ENCODE data around the gene PRKCA.
"Not testable (repeated sequence)": the region's sequence is repeated elsewhere in the genome, so short reads cannot be mapped to it uniquely, and the experiment has no call there.

Gene PRKCA

GRCh38 chr17:66331038-66331816 is 28.8 kb downstream of the PRKCA start:
- no peak for DNase-seq

- DNase-seq: no peak
These were observed 33.4 kb downstream of the PRKCA start for GRCh38 chr17:66335797-66336196.

DNA sequence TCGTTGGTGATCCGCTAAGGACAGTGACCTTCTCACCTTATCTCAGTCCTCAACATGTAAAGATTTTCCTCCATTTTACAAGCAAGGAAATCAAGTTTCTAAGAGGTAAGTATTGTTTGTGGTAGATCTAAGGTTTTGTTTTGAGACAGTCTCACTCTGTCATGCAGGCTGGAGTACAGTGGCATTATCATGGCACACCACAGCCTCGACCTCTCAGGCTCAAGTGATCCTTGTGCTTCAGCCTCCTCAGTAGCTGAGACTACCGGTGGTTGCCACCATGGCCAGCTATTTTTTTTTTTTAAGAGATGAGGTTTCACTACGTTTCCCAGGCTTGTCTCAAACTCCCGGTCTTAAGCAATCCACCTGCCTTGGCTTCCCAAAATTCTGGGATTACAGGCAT is 34.9 kb downstream of the PRKCA start:
- DNase-seq: no peak

- no peak for DNase-seq
These were observed 35.6 kb downstream of the PRKCA start for GRCh38 chr17:66337866-66338485.

DNA sequence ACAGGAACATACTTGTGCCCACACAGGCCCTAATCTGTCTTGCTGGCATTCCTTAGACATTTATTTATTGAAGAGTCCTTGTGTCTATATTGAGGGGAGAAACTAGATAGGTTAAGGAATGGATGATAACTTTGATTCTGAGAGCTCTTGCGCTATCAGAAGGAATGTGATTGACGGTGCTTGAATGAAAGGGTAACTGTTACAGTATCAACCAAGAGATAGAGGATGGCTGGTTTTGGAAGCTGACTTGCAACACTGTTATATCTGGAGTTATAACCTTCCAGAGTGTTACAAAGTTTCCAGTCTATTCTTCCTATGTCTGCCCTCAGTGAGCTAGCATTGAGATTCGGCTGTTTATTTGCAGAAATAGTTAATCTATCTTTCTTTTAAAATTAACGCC is 36.5 kb downstream of the PRKCA start:
- DNase-seq: no peak

DNA sequence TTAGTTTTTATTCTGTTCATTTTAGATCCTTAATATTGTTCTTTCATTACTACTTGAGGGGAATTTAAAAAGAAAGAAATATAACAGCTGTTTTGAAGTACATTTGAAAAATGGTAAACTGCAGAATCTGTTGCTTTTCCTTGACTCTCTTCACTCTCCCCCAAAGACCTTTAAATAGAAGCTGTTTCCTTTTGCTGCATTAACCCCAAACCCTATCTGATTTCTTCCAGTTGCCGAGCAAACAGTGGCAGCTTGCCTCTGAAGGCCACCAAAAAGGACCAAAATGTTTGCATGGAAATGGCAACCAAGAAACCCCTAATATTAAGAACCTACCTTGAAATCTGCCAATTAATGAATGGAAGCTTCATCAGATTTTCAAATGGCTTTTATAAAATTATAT is 37.1 kb downstream of the PRKCA start:
- DNase-seq: no peak

DNA sequence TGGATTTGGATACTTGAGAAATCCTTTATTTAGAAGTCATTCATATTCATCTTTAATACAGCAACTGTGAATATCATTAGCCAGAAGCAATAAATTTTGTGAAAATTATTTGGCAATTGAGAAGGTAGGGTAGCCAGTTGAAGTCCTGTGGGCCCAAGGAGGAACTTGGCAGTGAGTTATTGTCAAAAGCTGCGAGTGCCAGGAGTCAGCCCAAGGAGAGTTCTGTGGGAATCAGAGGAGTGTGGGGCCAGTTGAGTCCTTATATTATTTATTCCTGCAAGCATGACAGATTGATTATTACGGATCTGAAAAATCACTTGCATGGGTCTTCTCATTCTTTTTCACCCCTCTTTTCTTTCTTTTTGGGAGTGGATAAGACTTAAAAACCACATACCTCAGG is 38.3 kb downstream of the PRKCA start:
- DNase-seq: no peak

DNA sequence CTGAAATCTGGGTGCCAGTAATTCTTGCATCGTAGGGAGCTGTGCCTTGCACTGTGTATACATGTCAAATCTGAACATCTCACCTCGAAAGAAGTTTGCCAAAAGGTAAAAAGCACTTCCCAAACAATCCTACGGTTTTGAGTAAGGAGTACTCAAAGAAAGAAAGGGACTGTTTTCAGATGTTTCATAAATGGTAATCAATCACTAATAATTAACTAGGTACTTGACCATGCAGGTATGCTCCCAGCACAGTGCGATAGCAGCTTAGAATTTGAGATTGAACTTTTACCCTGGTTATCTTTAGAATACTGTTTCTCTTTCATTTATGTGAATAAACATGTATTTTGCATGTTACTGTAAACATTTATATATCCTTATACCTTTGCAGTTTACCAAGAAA is 39.0 kb downstream of the PRKCA start:
- no peak for DNase-seq

- not testable (repeated sequence) for DNase-seq
These were observed 39.9 kb downstream of the PRKCA start for GRCh38 chr17:66342263-66342662.

DNA sequence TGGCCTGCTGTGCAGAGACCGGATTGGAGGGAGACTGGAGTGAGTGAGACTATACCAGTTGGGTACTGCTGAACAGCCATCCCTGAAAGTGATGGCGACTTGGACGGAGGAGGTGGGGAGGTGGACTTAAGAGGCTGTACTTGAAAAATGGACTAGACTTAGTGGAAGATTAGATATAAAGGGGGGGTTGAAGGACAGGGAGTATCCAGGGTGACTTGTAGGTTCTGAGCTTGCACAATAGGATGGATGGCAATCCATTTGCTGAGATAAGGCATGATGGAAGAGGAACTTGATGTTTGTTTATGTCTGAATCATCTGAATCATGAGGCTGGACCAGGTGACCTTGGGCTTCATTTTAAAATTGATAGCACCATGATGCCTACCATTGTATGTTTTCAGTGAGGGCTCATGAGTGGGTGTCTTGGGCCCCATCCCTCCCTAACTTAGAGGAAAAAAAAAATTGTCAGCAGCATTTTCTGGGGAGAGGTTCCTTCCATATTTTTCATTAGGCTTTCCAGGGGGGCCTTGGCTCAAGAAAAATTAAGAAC is 41.2 kb downstream of the PRKCA start:
- no peak for DNase-seq

DNA sequence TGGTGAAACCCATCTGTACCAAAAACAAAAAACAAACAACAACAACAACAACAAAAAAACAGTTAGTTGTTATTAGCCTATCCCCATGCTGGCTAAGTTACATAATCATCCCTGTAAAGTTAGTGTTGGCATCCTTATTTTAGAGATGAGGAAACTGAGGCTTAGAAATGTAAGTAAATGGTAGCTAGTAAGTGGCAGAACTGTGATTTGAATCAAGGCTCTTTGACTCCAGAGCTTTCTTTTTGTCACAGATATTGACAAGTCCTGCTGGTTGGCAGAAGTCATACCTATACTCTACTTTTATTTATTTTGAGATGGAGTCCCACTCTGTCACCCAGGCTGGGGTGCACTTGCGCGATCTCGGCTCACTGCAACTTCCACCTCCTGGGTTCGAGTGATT is 42.1 kb downstream of the PRKCA start:
- no peak for DNase-seq

GRCh38 chr17:66345264-66345663 is 42.9 kb downstream of the PRKCA start:
- no peak for DNase-seq

DNA sequence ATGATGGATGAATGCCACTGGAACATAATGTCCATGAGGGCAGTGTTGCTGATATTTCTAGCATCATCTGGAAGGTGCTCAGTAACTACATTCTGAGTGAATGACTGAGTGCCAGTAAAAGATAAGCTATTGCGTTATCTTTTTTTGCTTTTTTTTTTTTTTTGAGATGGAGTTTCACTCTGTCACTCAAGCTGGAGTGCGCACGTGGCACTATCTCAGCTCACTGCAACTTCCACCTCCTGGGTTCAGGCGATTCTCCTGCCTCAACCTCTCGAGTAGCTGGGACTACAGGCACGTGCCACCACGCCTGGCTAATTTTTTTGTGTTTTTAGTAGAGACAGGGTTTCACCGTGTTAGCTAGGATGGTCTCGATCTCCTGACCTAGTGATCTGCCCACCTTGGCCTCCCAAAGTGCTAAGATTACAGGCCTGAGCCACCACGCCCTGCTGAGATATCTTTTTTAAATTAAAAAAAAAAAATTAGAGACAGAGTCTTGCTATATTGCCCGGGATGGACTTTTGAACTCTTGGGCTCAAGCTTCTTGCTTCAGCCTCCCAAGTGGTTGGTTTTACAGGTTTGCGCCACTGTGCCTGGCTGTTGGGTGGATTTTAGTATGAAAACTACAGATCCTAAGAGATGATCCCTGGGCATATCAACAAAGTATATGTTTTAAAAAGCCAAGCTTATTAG is 43.7 kb downstream of the PRKCA start:
- not testable (repeated sequence) for DNase-seq

- no peak for DNase-seq
These were observed 45.5 kb downstream of the PRKCA start for GRCh38 chr17:66347661-66348514.

DNA sequence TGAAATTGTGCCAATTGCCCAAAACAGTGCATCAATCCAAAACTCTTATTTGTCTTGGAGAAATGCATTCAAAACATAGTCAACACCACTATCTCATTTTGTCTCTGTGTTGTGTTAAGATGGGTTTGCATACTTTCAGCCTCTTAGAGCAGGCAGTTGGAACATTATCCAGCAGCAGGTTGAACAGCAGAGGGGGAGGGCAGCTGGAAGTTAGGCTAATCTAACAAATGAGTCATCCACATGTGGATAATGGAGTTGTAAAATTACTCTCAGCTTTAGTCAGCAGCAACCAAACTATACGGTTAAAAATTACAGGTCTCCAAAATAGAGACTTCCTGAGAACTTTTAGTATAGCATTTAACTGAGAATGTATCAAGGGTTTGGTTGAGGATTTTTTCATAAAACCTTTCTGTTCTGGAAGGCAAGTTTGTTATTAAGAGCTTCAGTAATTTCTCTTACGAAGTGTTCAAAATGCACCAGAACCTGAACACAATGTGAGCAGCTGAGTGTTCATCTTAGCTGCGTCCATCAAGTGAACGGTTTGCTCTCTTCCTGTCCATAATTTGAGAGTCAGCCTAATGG is 46.3 kb downstream of the PRKCA start:
- DNase-seq: no peak

- DNase-seq: no peak
These were observed 47.3 kb downstream of the PRKCA start for GRCh38 chr17:66349521-66350254.

DNA sequence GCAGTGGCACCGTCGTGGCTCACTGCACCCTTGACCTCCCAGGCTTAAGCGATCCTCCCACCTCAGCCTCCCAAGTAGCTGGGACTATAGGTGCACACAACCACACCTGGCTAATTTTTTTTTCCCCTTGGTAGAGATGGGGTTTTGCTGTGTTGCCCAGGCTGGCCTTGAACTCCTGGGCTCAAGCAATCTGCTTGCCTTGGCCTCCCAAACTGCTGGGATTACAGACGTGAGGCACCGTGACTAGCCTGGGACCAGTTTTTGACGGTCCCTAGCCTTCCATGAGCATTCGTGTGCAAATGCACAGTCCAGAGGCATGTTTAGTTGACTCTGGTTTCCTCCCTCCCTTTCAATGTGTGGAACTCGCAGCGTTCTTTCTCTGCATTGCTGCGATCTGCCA is 48.2 kb downstream of the PRKCA start:
- not testable (repeated sequence) for DNase-seq

- no peak for DNase-seq
These were observed 48.6 kb downstream of the PRKCA start for GRCh38 chr17:66351033-66351432.

DNA sequence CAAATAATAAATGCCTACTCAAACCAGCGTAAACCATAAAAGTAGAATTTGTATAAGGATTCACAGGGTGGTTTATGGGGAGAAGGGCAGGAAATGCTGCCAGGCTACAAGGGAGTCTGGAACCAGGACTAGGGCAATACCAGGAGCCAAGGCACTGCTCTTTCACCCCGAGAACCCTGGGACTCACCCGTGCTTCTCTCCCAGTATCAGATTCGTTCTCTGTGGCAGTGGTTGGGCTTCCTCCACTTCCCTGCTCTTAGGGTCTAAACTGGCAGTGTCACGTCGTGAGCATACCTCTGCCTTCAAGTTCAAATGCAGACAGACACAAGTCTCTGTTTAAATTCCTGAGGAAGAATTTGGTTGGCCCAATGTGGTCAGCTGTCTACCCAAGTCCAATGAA is 49.3 kb downstream of the PRKCA start:
- DNase-seq: no peak

DNA sequence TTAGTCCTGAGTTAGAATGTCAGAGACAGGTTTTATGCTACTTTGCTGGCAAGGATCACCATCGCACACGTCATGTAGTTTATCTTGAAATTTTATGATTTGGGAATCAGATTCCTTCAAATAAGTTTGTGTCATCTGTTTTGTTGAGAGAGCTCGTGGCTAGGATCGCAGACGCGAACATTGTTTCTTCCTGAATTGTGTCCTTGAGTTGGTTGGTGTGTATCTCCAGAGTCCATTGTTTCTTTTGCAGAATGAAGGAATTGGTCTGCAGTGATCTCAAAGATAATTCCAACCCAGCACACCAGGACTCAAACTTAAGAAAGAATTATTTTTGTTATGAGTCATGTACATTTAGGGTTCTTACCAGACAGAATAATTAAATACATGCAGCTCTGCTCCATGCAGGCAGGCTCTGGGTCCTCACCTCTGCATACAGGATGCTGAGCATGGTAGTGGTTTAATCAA is 51.6 kb downstream of the PRKCA start:
- DNase-seq: no peak

DNA sequence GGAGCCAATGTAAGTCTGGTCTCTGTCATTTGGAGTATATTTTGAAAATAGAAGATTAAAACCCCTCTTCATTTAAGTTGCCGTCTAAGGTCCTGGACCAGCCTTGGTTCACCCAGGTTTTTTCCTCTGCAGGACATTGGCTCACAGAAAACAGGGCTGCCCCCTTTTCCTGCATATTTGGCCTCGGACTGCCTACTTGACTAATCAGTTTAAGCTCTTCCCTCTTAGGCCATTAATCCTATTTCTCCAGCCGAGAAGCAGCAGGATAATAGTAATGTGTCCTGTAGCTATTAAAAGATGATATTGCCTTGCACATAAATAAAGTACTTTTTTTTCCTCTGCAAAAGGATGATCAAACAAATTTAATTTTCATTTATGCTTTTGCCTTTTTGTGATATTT is 52.1 kb downstream of the PRKCA start:
- DNase-seq: no peak

GRCh38 chr17:66354981-66355380 is 52.6 kb downstream of the PRKCA start:
- no peak for DNase-seq
